ENCODE data around the gene TMEM232.

Gene TMEM232

DNA sequence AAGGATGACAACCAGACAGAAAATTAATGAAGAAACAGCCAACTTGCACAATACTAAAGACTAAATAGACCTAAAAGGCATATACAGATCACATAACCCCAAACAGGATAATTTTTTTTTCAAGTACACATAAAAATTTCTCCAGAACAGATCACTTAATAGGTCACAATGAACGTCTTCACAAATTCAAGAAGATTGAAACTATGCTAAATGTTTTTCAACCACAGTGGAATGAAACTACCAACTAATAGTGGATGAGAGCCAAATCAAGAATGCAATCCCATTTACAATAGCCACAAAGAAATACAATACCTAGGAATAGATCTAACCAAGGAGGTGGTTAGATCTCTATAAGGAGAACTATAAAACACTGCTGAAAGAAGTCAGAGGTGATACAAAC is 145.8 kb downstream of the TMEM232 start:
- DNase-seq (ENCODE audit: extremely low read depth, low read depth) = no peak
- TF ChIP-seq, protein P1, sequence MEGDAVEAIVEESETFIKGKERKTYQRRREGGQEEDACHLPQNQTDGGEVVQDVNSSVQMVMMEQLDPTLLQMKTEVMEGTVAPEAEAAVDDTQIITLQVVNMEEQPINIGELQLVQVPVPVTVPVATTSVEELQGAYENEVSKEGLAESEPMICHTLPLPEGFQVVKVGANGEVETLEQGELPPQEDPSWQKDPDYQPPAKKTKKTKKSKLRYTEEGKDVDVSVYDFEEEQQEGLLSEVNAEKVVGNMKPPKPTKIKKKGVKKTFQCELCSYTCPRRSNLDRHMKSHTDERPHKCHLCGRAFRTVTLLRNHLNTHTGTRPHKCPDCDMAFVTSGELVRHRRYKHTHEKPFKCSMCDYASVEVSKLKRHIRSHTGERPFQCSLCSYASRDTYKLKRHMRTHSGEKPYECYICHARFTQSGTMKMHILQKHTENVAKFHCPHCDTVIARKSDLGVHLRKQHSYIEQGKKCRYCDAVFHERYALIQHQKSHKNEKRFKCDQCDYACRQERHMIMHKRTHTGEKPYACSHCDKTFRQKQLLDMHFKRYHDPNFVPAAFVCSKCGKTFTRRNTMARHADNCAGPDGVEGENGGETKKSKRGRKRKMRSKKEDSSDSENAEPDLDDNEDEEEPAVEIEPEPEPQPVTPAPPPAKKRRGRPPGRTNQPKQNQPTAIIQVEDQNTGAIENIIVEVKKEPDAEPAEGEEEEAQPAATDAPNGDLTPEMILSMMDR (IDR thresholded peaks at IDR 0.05; ENCODE audit: low read depth, low read length) = no peak

DNA sequence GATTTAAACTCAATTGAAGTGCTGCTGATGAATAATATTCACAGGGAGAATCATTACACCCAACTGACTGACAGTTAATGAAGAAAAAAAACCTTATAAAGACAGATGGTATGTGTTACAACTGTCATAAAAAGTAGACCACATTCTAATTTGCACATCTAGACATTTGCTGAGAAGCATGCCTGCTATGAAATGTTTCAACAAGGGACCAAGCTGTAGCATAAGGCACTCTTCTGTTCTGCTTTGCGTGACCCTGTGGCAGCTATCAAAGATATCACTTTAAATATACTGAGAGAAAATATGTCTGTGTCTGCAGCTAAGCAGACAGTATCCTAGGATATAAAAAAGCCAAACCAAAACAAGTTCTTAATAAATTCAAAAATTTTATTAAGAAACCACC is 153.7 kb downstream of the TMEM232 start:
- TF ChIP-seq, protein P1 (IDR thresholded peaks at IDR 0.05; ENCODE audit: low read depth, low read length) = no peak
- DNase-seq (ENCODE audit: extremely low read depth, low read depth) = no peak

DNA sequence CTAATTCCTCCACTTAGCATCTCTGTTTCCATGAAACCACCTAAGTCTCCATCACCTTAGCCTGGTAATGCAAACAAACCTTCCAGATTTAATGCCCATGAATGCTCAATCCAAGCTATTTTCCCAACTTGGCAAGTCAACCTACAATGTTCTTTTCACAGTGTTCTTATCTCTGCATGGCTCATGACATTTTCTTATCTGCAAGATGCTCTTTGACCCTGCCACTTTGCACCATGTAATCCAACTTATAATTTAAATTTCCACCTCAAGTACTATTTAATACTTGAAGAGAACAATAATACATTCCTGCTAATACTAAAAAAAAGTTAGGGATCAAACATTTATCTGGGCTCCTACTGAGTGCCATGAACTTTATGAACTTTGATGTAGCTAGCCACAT is 164.3 kb downstream of the TMEM232 start:
- DNase-seq (ENCODE audit: extremely low read depth, low read depth) = no peak
- TF ChIP-seq, protein P1 (IDR thresholded peaks at IDR 0.05; ENCODE audit: low read depth, low read length) = no peak

DNA sequence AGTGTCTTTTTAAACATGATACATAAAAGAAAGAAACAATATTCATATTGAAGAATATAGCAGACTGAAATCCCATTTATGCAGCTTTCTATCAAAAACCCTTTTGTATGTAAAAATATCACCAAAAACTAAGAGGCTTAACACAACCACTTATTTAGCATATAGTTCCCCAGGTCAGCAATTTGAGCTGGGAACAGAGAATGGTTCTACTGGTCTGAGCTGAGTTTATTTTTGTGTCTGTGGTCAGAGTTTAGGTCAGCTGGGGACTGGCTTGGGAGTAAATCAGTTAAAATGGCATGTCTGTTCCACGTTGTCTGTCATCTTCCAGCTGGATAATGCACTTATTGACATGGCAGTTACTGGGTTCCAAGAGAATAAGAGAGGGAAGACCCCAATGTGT is 165.0 kb downstream of the TMEM232 start:
- TF ChIP-seq, protein P1 (IDR thresholded peaks at IDR 0.05; ENCODE audit: low read depth, low read length) = no peak
- DNase-seq (ENCODE audit: extremely low read depth, low read depth) = no peak

DNA sequence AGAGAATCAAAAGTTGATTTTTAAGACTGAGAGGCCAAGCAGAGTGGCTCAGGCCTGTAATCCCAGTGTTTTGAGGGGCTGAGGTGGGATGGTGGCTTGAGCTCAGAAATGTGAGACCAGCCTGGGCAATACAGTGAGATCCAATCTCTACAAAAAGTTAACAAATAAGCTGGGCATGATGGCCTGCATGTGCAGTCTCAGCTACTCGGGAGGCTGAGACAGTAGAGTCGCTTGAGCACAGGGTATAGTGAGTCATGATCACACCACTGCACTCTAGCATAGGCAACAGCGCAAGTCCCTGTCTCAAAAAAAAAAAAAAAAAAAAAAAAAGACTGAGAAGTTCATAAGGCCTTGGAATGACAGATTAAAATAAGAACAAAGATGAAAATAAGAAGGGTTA is 177.2 kb downstream of the TMEM232 start:
- TF ChIP-seq, protein P1 (IDR thresholded peaks at IDR 0.05; ENCODE audit: low read depth, low read length) = no peak
- no peak for DNase-seq (ENCODE audit: extremely low read depth, low read depth)

DNA sequence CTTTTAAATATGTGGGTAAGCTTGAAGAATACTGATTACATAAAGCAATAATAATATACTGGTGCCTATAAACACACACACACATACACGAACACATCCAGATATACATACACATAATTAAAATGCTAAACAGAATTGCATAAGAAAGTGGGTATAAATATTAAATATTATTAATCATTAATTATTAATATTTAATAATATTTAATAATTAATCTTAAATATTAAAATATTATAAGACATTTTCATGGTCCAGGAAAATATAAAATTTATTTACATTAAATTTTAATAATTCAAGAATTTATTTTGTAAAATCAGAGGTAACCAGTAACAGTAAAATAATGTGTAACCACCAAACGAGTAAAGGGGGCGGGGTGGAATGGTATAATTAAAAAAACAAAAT is 178.3 kb downstream of the TMEM232 start:
- TF ChIP-seq, protein P1 (IDR thresholded peaks at IDR 0.05; ENCODE audit: low read depth, low read length) = no peak
- no peak for DNase-seq (ENCODE audit: extremely low read depth, low read depth)

DNA sequence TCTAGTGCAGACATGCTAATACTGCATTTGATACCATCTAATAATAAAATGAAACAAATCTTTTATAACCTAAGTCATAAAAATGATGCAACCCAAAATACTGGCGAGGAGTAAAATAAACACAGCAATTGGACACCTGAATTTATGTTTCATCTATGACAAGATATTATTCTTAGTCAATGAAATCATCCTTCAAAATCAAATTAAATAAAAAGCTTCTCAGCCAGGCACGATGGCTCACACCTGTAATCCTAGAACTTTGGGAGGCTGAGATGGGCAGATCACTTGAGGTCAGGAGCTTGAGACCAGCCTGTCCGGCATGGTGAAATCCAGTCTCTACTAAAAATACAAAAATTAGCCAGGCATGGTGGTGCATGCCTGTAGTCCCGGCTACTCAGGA is 179.0 kb downstream of the TMEM232 start:
- DNase-seq (ENCODE audit: extremely low read depth, low read depth) = no peak
- TF ChIP-seq, protein P1 (IDR thresholded peaks at IDR 0.05; ENCODE audit: low read depth, low read length) = no peak

Measured in AG09319 (cell line).